DMS79 (cell line): ENCODE measurements around the gene PAQR9.

ENCODE experiments used
- DNase-seq: peaks from one replicate; lab custom pipeline; 2025; lab: John Stamatoyannopoulos, UW

Gene PAQR9

GRCh38 chr3:142951794-142952193 lies 11.7 kb downstream of the PAQR9 start:
- no peak for DNase-seq

- no peak for DNase-seq
These were observed 12.5 kb downstream of the PAQR9 start for GRCh38 chr3:142950972-142951371.

GRCh38 chr3:142947799-142948575 lies 15.5 kb downstream of the PAQR9 start:
- no peak for DNase-seq

GRCh38 chr3:142947352-142947751 lies 16.1 kb downstream of the PAQR9 start:
- no peak for DNase-seq

GRCh38 chr3:142946861-142947260 lies 16.6 kb downstream of the PAQR9 start:
- no peak for DNase-seq

GRCh38 chr3:142945023-142945422 lies 18.5 kb downstream of the PAQR9 start:
- DNase-seq: no peak

- no peak for DNase-seq
These were observed 19.1 kb downstream of the PAQR9 start for GRCh38 chr3:142944342-142944741.

- no peak for DNase-seq
These were observed 19.6 kb downstream of the PAQR9 start for GRCh38 chr3:142943870-142944269.

- no peak for DNase-seq
These were observed 20.1 kb downstream of the PAQR9 start for GRCh38 chr3:142943349-142943748.

GRCh38 chr3:142941373-142942123 lies 21.9 kb downstream of the PAQR9 start:
- DNase-seq: no peak

GRCh38 chr3:142940472-142940871 lies 23.0 kb downstream of the PAQR9 start:
- DNase-seq: no peak

- DNase-seq: no peak
These were observed 23.5 kb downstream of the PAQR9 start for GRCh38 chr3:142940000-142940399.

- no peak for DNase-seq
These were observed 27.5 kb downstream of the PAQR9 start for GRCh38 chr3:142935963-142936362.

- no peak for DNase-seq
These were observed 28.6 kb downstream of the PAQR9 start for GRCh38 chr3:142934887-142935269.

GRCh38 chr3:142934128-142934886 lies 29.2 kb downstream of the PAQR9 start:
- no peak for DNase-seq

GRCh38 chr3:142931222-142931621 lies 32.3 kb downstream of the PAQR9 start:
- DNase-seq: no peak

GRCh38 chr3:142930463-142930862 lies 33.0 kb downstream of the PAQR9 start:
- no peak for DNase-seq

GRCh38 chr3:142929890-142930289 lies 33.6 kb downstream of the PAQR9 start:
- DNase-seq: no peak

- no peak for DNase-seq
These were observed 34.4 kb downstream of the PAQR9 start for GRCh38 chr3:142929109-142929508.

- no peak for DNase-seq
These were observed 37.0 kb downstream of the PAQR9 start for GRCh38 chr3:142926368-142926944.

- no peak for DNase-seq
These were observed 38.3 kb downstream of the PAQR9 start for GRCh38 chr3:142925140-142925539.

GRCh38 chr3:142923694-142924093 lies 39.8 kb downstream of the PAQR9 start:
- DNase-seq: no peak
